Measurements from ENCODE around the gene MCM10. TPM values are rescaled to one million over a fixed set of nuclear protein-coding genes. Genes with fewer than 3 reads are reported as not detected.

Gene MCM10
- total RNA-seq, 1 donor from 2014 or later = 14.8 TPM

- Mint-ChIP-seq H3K9me3 (no peaks in the 10 kb centered on the region), H3K4me1 (no peaks in the 10 kb centered on the region), H3K36me3 (peaks cover 15% of the 10 kb centered on the region), H3K27me3 (ENCODE audit: low read depth) (no peaks in the 10 kb centered on the region), H3K4me3 (no peak overlapping the region), H3K27ac (no peak overlapping the region)
- no peak for DNase-seq (ENCODE audit: low spot score in 2 of 2, unreplicated experiment in 2 of 2)
- TF ChIP-seq CTCF (IDR thresholded peaks at IDR 0.05; ENCODE audit: unreplicated experiment) = peak; percentile 46
Observed at GRCh38 chr10:13206546-13207443, 45.4 kb downstream of the MCM10 start.

GRCh38 chr10:13213163-13213562 is 51.8 kb downstream of the MCM10 start:
- DNase-seq (ENCODE audit: low spot score in 2 of 2, unreplicated experiment in 2 of 2) = no peak
- Mint-ChIP-seq H3K4me1 (no peaks in the 10 kb centered on the region), H3K4me3 (no peak overlapping the region), H3K9me3 (peaks cover 21% of the 10 kb centered on the region), H3K27me3 (ENCODE audit: low read depth) (no peaks in the 10 kb centered on the region), H3K36me3 (peaks cover 21% of the 10 kb centered on the region), H3K27ac (no peak overlapping the region)
- no peak for TF ChIP-seq CTCF (IDR thresholded peaks at IDR 0.05; ENCODE audit: unreplicated experiment)

GRCh38 chr10:13218878-13219277 is 57.5 kb downstream of the MCM10 start:
- TF ChIP-seq CTCF (IDR thresholded peaks at IDR 0.05; ENCODE audit: unreplicated experiment) = no peak
- no peak for DNase-seq (ENCODE audit: low spot score in 2 of 2, unreplicated experiment in 2 of 2)
- H3K9me3 Mint-ChIP-seq = peaks cover 17% of the 10 kb centered on the region
- H3K4me3 Mint-ChIP-seq = no peak overlapping the region
- H3K27me3 Mint-ChIP-seq (ENCODE audit: low read depth) = no peaks in the 10 kb centered on the region
- H3K27ac Mint-ChIP-seq = no peak overlapping the region
- H3K4me1 Mint-ChIP-seq = no peaks in the 10 kb centered on the region
- H3K36me3 Mint-ChIP-seq = peaks cover 5% of the 10 kb centered on the region

GRCh38 chr10:13219685-13220670 is 58.6 kb downstream of the MCM10 start:
- H3K4me3 Mint-ChIP-seq = no peak overlapping the region
- DNase-seq (ENCODE audit: low spot score in 2 of 2, unreplicated experiment in 2 of 2) = no peak
- TF ChIP-seq CTCF (IDR thresholded peaks at IDR 0.05; ENCODE audit: unreplicated experiment) = no peak
- no peak overlapping the region for H3K27ac Mint-ChIP-seq
- no peaks in the 10 kb centered on the region for H3K36me3 Mint-ChIP-seq
- H3K9me3 Mint-ChIP-seq = peaks cover 12% of the 10 kb centered on the region
- no peaks in the 10 kb centered on the region for H3K4me1 Mint-ChIP-seq
- no peaks in the 10 kb centered on the region for H3K27me3 Mint-ChIP-seq (ENCODE audit: low read depth)

GRCh38 chr10:13221572-13221971 is 60.2 kb downstream of the MCM10 start:
- Mint-ChIP-seq H3K4me1 (no peaks in the 10 kb centered on the region), H3K9me3 (peaks cover 6% of the 10 kb centered on the region), H3K4me3 (no peak overlapping the region), H3K27me3 (ENCODE audit: low read depth) (no peaks in the 10 kb centered on the region), H3K27ac (no peak overlapping the region), H3K36me3 (no peaks in the 10 kb centered on the region)
- no peak for DNase-seq (ENCODE audit: low spot score in 2 of 2, unreplicated experiment in 2 of 2)
- TF ChIP-seq CTCF (IDR thresholded peaks at IDR 0.05; ENCODE audit: unreplicated experiment) = no peak
